GM12878 (cell line): ENCODE data around the gene UBE2O.

Source experiments
- EZH2 ChIP-seq: IDR thresholded peaks from 2 replicates; pipeline ENCODE4 v1.6.1; 2012; ENCODE audit warnings: low read depth, mild to moderate bottlenecking, control low read depth, inconsistent platforms, low read length, borderline replicate concordance; ENCODE audit not compliant: control insufficient read depth
- MEF2A ChIP-seq: IDR thresholded peaks from 2 replicates; pipeline ENCODE4 v1.6.1; 2011; ENCODE audit warnings: low read depth, mild to moderate bottlenecking, low read length, moderate library complexity; ENCODE audit not compliant: insufficient read depth
- TF ChIP-seq, protein P1 (sequence below): IDR thresholded peaks from 2 replicates; pipeline ENCODE4 v1.6.1; 2011; ENCODE audit warnings: low read depth, low read length, improper control_type of control experiment, borderline replicate concordance
- TF ChIP-seq, protein P2 (sequence below), 3 experiments: IDR thresholded peaks in 2 of 3; conservative IDR thresholded peaks in 1 of 3; 2 replicates each; pipeline ENCODE4 v1.5.1; 2011; ENCODE audit warnings: low read depth in 3 of 3, low read length in 3 of 3, mild to moderate bottlenecking in 3 of 3, control low read depth in 2 of 3, moderate library complexity in 2 of 3, inconsistent platforms in 1 of 3, mixed read lengths in 1 of 3; ENCODE audit not compliant: control insufficient read depth in 2 of 3, insufficient read depth in 1 of 3; ENCODE audit errors: extremely low read depth in 1 of 3

DNA sequence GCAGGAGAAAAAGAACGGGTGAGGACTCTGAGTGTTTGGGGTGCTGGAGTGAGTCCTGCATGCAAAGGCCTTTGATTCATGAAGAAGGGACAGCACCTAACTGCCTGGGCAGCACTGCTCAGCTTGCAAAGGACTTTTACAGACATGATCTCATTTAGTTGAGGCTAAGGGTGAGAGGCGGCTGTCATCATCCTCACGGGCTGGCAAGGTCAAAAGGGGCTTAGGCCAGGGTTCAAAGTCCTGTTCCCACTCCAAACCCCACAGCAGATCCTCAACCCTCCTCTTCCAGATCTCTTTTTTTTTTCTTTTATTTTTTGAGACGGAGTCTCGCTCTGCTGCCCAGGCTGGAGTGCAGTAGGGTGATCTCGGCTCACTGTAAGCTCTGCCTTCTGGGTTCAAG lies 43.5 kb upstream of the UBE2O start:
- TF ChIP-seq EZH2 (no peak), MEF2A (no peak)
- TF ChIP-seq, protein P1, sequence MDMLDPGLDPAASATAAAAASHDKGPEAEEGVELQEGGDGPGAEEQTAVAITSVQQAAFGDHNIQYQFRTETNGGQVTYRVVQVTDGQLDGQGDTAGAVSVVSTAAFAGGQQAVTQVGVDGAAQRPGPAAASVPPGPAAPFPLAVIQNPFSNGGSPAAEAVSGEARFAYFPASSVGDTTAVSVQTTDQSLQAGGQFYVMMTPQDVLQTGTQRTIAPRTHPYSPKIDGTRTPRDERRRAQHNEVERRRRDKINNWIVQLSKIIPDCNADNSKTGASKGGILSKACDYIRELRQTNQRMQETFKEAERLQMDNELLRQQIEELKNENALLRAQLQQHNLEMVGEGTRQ: no peak
- TF ChIP-seq, protein P2, sequence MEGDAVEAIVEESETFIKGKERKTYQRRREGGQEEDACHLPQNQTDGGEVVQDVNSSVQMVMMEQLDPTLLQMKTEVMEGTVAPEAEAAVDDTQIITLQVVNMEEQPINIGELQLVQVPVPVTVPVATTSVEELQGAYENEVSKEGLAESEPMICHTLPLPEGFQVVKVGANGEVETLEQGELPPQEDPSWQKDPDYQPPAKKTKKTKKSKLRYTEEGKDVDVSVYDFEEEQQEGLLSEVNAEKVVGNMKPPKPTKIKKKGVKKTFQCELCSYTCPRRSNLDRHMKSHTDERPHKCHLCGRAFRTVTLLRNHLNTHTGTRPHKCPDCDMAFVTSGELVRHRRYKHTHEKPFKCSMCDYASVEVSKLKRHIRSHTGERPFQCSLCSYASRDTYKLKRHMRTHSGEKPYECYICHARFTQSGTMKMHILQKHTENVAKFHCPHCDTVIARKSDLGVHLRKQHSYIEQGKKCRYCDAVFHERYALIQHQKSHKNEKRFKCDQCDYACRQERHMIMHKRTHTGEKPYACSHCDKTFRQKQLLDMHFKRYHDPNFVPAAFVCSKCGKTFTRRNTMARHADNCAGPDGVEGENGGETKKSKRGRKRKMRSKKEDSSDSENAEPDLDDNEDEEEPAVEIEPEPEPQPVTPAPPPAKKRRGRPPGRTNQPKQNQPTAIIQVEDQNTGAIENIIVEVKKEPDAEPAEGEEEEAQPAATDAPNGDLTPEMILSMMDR (IDR thresholded peaks at IDR 0.05 in 2 of 3, conservative IDR thresholded peaks at IDR 0.05 in 1 of 3; ENCODE audit: control insufficient read depth in 2 of 3, extremely low read depth in 1 of 3, insufficient read depth in 1 of 3, low read depth in 3 of 3, low read length in 3 of 3): no peak
